AG04450 (cell line): Measurements from ENCODE around the gene MRC1. TPM values are rescaled to one million over a fixed set of nuclear protein-coding genes. Genes with fewer than 3 reads are reported as not detected.

Experiments
- CTCF ChIA-PET: fragments of 300-600, 350-600 bp; formaldehyde crosslinking; extraction: SDS; loops from one replicate; lab custom pipeline; 2022; ENCODE audit warnings: antibody characterized with exemption, inconsistent platforms; lab: Charles Lee
- POLR2A ChIA-PET: fragments of 350-600 bp; formaldehyde crosslinking; extraction: SDS; loops from one replicate; lab custom pipeline; 2021; ENCODE audit warnings: antibody characterized with exemption, inconsistent platforms; lab: Yijun Ruan, JAX
- DNase-seq: peaks from one replicate; pipeline ENCODE4 v3.0.0-alpha.2; 2011; ENCODE audit warnings: low read depth, low spot score
- H3K27ac ChIP-seq: one replicate; pipeline ENCODE4 v1.5.1; 2012; ENCODE audit warnings: low read depth, low read length, control low read depth
- H3K27me3 ChIP-seq: one replicate; pipeline ENCODE4 v1.6.0; 2012; ENCODE audit warnings: low read length; ENCODE audit not compliant: control insufficient read depth, insufficient read depth
- H3K4me3 ChIP-seq: 2 replicates; pipeline ENCODE4 v1.5.1; 2011; ENCODE audit warnings: mild to moderate bottlenecking, low read depth, low read length, control low read depth
- H3K9me3 ChIP-seq: 2 replicates; pipeline ENCODE4 v1.5.1; 2012; ENCODE audit warnings: low read length; ENCODE audit not compliant: control insufficient read depth, insufficient read depth
- CTCF ChIP-seq: IDR thresholded peaks from 2 replicates; pipeline ENCODE4 v1.5.1; 2011; ENCODE audit warnings: low read depth, low read length, control low read depth, inconsistent platforms
- polyA plus RNA-seq: library from polyadenylated mRNA; depleted of rRNA; stranded (reverse); fragments of >200 nt; gene quantifications from 2 replicates; pipeline ENCODE4 v1.2.3, GENCODE V29; 2011

The MRC1 gene
- polyA plus RNA-seq, 1 experiment, result not detected

DNA sequence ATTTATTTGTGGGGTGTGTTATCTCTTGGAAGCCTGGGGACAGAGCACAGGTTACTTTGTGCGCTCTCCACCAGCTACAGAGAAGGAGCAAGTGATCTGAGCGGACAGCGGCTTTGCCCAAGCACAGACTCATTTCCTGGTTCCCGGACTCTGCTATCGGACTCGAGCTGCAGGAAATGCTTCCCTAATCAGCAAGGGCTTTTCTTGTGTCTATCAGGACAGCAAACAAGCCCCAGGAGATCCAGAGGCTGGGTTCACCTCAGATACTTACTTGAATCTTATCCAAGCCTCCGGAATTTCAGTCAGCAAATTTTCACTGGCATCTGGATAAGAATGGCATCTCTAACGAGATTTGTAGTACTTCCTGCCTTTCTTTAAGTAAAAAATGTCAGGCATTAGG is 27.8 kb downstream of the MRC1 start:
- peak; percentile 2 for DNase-seq
- Histone ChIP-seq H3K4me3 (peak overlapping the region; percentile 35), H3K27ac (no peak overlapping the region), H3K27me3 (no peaks in the 10 kb centered on the region), H3K9me3 (no peaks in the 10 kb centered on the region)
- TF ChIP-seq CTCF, result no peak
- ChIA-PET POLR2A (no interaction called here), CTCF (interaction anchor here (0.7 kb wide), 1 partner anchor 373 kb away, joined by 3 read pairs; no protein-coding TSS in a partner anchor)

DNA sequence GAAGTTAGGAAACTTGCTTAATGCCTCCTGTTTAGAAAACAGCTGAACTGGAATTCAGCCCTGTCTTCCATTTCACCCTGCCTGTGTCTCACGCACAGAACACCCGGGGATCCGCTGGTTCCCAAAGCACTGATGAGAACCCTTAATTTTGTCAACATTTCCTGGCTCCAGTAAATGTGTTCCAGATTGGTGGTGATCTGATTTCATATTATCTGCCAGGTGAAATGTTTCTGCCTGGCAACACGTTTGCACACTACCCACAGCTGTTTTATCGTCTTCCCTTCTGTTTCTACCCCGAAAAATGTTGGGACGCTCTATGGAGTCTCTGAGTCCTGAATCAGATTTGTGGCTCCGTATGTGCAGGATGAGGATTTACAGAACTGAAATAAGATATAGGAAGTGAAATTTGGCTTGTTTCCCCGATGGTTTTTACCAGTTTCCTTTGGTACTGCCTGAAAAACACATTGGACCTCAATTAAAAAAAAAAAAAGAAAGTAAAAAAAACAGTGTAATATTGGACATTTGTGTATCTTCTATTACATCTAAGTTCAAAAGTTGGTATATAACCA is 29.0 kb downstream of the MRC1 start:
- H3K4me3 ChIP-seq, result no peak overlapping the region
- H3K27ac ChIP-seq, result no peak overlapping the region
- H3K27me3 ChIP-seq, result no peaks in the 10 kb centered on the region
- ChIA-PET POLR2A (no interaction called here), CTCF (interaction anchor here (0.9 to 1.7 kb wide), 4 partner anchors 10 to 401 kb away, joined by 3 to 5 read pairs (median 4); no protein-coding TSS in a partner anchor)
- TF ChIP-seq CTCF, result no peak
- H3K9me3 ChIP-seq, result no peaks in the 10 kb centered on the region
- no peak for DNase-seq

DNA sequence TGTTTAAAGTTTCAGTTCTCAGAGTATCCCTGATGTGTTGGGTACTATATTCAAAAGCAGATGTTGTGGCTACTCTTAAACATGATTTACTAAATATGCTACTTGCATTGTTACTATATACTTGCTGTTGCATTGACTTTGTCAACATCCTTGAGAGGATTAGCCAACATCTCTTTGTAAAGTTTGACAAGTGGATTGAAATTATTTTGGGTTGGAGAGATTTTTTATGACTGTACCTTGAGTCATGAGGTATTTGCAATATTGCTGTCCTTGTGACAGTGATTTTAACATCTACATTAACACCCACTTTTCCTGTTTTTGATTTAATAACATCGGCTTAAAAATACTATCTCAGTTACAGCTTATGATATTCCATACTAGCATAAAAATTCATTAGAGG is 31.9 kb downstream of the MRC1 start:
- Histone ChIP-seq H3K27ac (no peak overlapping the region), H3K27me3 (peaks cover 2% of the 10 kb centered on the region), H3K4me3 (no peak overlapping the region), H3K9me3 (no peaks in the 10 kb centered on the region)
- CTCF ChIA-PET, result no interaction called here
- POLR2A ChIA-PET, result no interaction called here
- no peak for TF ChIP-seq CTCF
- DNase-seq, result no peak

- CTCF ChIA-PET, result interaction anchor here (9.4 kb wide), 1 partner anchor 374 kb away, joined by 153 read pairs; no protein-coding TSS in a partner anchor
- no peak for DNase-seq
- Histone ChIP-seq H3K4me3 (no peak overlapping the region), H3K9me3 (no peaks in the 10 kb centered on the region), H3K27me3 (peaks cover 2% of the 10 kb centered on the region), H3K27ac (no peak overlapping the region)
- no peak for TF ChIP-seq CTCF
- POLR2A ChIA-PET, result no interaction called here
Measured at GRCh38 chr10:17842641-17843040, 33.5 kb downstream of the MRC1 start.

- no peaks in the 10 kb centered on the region for H3K9me3 ChIP-seq
- TF ChIP-seq CTCF, result peak; percentile 63
- ChIA-PET CTCF (interaction anchor here (0.5 to 9.4 kb wide), 41 partner anchors 8 to 466 kb away, joined by 3 to 153 read pairs (median 4); no protein-coding TSS in a partner anchor), POLR2A (no interaction called here)
- H3K4me3 ChIP-seq, result no peak overlapping the region
- DNase-seq, result no peak
- H3K27ac ChIP-seq, result no peak overlapping the region
- H3K27me3 ChIP-seq, result peaks cover 2% of the 10 kb centered on the region
Measured at GRCh38 chr10:17847585-17848296, 38.6 kb downstream of the MRC1 start.
